Breast epithelium (tissue), 4 donors: ENCODE results near the gene CABCOCO1. TPM values are rescaled to one million over a fixed set of nuclear protein-coding genes. Genes with fewer than 3 reads are reported as not detected.

Experiments
- DNase-seq, 2 donors: peaks; one replicate each; pipeline ENCODE4 v3.0.0-alpha.2; 2019; ENCODE audit warnings: low spot score in 2 of 2
- H3K27ac ChIP-seq, 2 donors: fragments of 200-600 bp; sonication (generic) in 1 of 2; one replicate each; pipeline ENCODE4 v1.5.1; 2016 to 2019; ENCODE audit warnings: mild to moderate bottlenecking in 1 of 2
- H3K27me3 ChIP-seq, 2 donors: fragments of 200-600 bp; sonication (generic) in 1 of 2; one replicate each; pipeline versions ENCODE4 v1.5.1 to v1.6.0; 2017 to 2019; ENCODE audit warnings: control low read depth in 1 of 2, mild to moderate bottlenecking in 1 of 2
- H3K36me3 ChIP-seq: fragments of 200-600 bp; one replicate; pipeline ENCODE4 v1.5.1; 2019
- H3K4me1 ChIP-seq, 2 donors: fragments of 200-600 bp; sonication (generic); one replicate each; pipeline ENCODE4 v1.5.1; 2016 to 2019; ENCODE audit warnings: control low read depth in 1 of 2
- H3K4me3 ChIP-seq, 3 donors: fragments of 200-600 bp; sonication (generic); 1 replicate in 2 of 3; 2 replicates in 1 of 3; pipeline ENCODE4 v1.5.1; 2016 to 2019; ENCODE audit warnings: mild to moderate bottlenecking in 3 of 3, moderate library complexity in 2 of 3
- H3K9me3 ChIP-seq, 2 donors: fragments of 200-600 bp; sonication (generic) in 1 of 2; one replicate each; pipeline ENCODE4 v1.5.1; 2016 to 2019; ENCODE audit warnings: control low read depth in 1 of 2
- POLR2A ChIP-seq: fragments of 450-650 bp; IDR thresholded peaks from one replicate; pipeline ENCODE4 v1.6.1; 2016; ENCODE audit warnings: antibody characterized with exemption, mild to moderate bottlenecking, moderate library complexity
- POLR2AphosphoS5 ChIP-seq, 3 donors: sonication (generic); formaldehyde crosslinking; IDR thresholded peaks; one replicate each; pipeline ENCODE4 v1.6.1; 2017; ENCODE audit warnings: antibody characterized with exemption in 3 of 3
- intact Hi-C: fragments of 100-400 bp; cut with DNase I; formaldehyde crosslinking; loops from one replicate; pipeline ENCODE4 v1.15.1; 2023; ENCODE audit warnings: low total_unique reads
- total RNA-seq, 3 donors: library from RNA; depleted of rRNA; stranded (reverse); fragments of >200 nt; gene quantifications; one replicate each; pipeline ENCODE4 v1.1.0, GENCODE V29; 2016
- TF ChIP-seq, protein P1 (sequence below), 3 donors: fragments of 450-650 bp; IDR thresholded peaks; one replicate each; pipeline ENCODE4 v1.5.1; 2016 to 2017; ENCODE audit warnings: antibody characterized with exemption in 3 of 3, mild to moderate bottlenecking in 3 of 3, moderate library complexity in 3 of 3

Gene CABCOCO1
- total RNA-seq, 3 donors from 2014 or later, result 0.16 to 1.3 (median 1.2) TPM

DNA sequence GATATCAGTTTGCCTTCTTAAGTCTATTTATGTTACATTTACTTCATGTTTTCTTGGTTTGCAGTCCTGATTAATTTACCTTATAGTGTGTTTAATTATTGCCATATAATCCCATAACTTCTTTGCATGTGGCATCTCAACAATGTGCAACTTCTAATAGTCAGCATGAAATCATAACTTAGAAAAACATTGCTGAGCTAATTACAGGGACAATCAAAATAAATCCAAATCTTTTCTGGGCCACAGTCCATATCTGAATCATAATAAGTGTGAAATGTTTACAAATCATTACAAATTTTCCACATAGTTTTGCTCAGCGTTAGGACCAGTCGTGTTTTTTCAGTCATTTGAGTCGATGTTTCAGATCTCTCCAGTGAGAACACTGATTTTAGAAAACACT, 29.1 kb upstream of the CABCOCO1 start:
- TF ChIP-seq, protein P1, sequence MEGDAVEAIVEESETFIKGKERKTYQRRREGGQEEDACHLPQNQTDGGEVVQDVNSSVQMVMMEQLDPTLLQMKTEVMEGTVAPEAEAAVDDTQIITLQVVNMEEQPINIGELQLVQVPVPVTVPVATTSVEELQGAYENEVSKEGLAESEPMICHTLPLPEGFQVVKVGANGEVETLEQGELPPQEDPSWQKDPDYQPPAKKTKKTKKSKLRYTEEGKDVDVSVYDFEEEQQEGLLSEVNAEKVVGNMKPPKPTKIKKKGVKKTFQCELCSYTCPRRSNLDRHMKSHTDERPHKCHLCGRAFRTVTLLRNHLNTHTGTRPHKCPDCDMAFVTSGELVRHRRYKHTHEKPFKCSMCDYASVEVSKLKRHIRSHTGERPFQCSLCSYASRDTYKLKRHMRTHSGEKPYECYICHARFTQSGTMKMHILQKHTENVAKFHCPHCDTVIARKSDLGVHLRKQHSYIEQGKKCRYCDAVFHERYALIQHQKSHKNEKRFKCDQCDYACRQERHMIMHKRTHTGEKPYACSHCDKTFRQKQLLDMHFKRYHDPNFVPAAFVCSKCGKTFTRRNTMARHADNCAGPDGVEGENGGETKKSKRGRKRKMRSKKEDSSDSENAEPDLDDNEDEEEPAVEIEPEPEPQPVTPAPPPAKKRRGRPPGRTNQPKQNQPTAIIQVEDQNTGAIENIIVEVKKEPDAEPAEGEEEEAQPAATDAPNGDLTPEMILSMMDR (IDR thresholded peaks at IDR 0.05), result no peak
- no peak for TF ChIP-seq POLR2A
- no peak for TF ChIP-seq POLR2AphosphoS5 (IDR thresholded peaks at IDR 0.05)
- no peaks in the 10 kb centered on the region for H3K4me1 ChIP-seq
- no peak for DNase-seq
- H3K27ac ChIP-seq, result no peak overlapping the region
- H3K27me3 ChIP-seq, result no peaks in the 10 kb centered on the region
- no peaks in the 10 kb centered on the region for H3K9me3 ChIP-seq
- no peak overlapping the region for H3K4me3 ChIP-seq
- intact Hi-C loops, result loop anchor here (5.0 kb wide), 1 partner anchor 214 kb away; no protein-coding TSS in a partner anchor
- H3K36me3 ChIP-seq, result no peaks in the 10 kb centered on the region

DNA sequence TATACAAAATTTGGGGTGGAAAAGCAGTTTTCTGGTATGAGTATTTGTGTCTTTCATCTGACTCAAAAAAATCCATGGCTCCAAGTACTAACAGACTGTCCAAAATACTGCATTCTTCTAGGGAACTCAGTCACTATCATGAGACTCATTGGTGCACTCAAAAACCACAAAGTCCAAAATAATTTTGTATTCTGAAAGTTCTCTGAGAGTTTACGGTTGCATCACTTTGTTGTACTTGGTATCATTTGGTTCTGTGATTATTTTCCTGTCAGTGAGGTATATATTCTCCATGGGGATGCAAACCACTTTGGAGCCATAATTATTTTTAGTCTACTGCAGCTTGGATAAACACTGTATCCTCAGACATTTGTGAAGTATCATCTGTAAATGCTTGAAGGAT, 28.0 kb upstream of the CABCOCO1 start:
- Histone ChIP-seq H3K4me1 (no peaks in the 10 kb centered on the region), H3K9me3 (no peaks in the 10 kb centered on the region), H3K4me3 (no peak overlapping the region), H3K36me3 (no peaks in the 10 kb centered on the region), H3K27me3 (no peaks in the 10 kb centered on the region), H3K27ac (no peak overlapping the region)
- TF ChIP-seq, protein P1 (IDR thresholded peaks at IDR 0.05), result no peak
- TF ChIP-seq POLR2A (no peak), POLR2AphosphoS5 (IDR thresholded peaks at IDR 0.05) (no peak)
- intact Hi-C loops, result loop anchor here (5.0 kb wide), 1 partner anchor 213 kb away; no protein-coding TSS in a partner anchor
- no peak for DNase-seq

DNA sequence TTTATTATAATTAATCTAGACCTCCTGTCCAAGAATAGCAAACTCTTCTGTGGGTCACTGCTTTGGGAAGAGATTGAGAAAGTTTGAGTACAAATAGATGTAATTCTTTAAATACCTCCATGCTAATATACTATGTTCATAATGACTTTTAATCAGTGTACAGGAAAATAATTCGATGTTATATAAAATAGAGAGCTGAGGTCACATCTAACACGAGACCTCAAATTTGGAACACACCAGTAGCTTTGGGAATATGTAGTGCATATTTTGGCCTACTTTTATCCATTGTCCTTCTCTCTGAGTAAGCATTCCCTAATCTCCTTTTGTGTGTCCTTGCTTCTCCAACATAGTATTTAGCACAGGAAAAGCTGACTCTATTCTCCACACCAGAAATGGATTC, 27.3 kb upstream of the CABCOCO1 start:
- intact Hi-C loops, result no loop called here
- no peaks in the 10 kb centered on the region for H3K36me3 ChIP-seq
- no peaks in the 10 kb centered on the region for H3K27me3 ChIP-seq
- no peaks in the 10 kb centered on the region for H3K4me1 ChIP-seq
- no peaks in the 10 kb centered on the region for H3K9me3 ChIP-seq
- peak overlapping the region; percentile 26 to 41 for H3K27ac ChIP-seq
- H3K4me3 ChIP-seq, result no peak overlapping the region
- TF ChIP-seq, protein P1 (IDR thresholded peaks at IDR 0.05), result no peak
- TF ChIP-seq POLR2AphosphoS5 (IDR thresholded peaks at IDR 0.05), result no peak
- no peak for TF ChIP-seq POLR2A
- no peak for DNase-seq

DNA sequence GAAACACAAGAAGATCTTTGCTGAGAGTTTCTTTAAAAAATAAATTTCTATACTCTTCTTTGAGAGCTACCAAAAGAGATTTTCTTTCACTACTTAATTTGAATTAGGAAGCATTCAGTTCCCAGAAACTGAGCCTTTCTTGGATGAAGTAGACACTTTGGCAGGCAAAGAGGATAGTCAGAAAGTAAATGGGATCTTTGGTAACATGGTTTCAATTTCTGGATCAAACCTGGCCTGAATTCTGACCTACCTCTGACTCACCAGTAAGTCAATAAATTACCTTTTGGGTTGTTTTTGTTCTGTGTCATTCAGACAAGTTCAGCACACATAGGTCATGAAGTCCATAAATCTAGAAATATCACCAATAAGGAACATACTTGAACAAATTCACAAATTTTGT, 26.8 kb upstream of the CABCOCO1 start:
- Histone ChIP-seq H3K27me3 (no peaks in the 10 kb centered on the region), H3K9me3 (no peaks in the 10 kb centered on the region), H3K27ac (peak overlapping the region; percentile 26 to 41), H3K4me1 (no peaks in the 10 kb centered on the region), H3K4me3 (no peak overlapping the region), H3K36me3 (no peaks in the 10 kb centered on the region)
- intact Hi-C loops, result no loop called here
- no peak for DNase-seq
- TF ChIP-seq, protein P1 (IDR thresholded peaks at IDR 0.05), result no peak

DNA sequence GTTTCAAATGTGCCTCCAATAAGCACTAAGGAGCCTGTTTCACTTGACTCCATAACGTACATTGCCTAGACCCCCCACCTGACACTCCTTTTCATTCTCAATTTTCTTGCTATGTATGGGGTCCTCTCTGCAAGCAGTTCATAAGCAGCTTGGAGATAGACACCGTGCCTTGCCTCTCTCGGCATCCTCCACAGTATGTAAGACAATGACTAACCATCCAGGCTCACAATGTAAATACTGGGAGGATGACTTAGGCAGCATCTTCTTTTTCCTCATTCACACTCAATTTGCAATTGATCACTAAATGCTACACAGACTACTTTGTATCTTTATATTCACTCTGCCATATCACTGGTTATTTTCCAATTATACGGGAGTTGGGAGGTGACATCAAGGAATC, 22.8 kb upstream of the CABCOCO1 start:
- no peak for DNase-seq
- Histone ChIP-seq H3K36me3 (no peaks in the 10 kb centered on the region), H3K27me3 (no peaks in the 10 kb centered on the region), H3K4me1 (no peaks in the 10 kb centered on the region), H3K27ac (no peak overlapping the region), H3K4me3 (no peak overlapping the region), H3K9me3 (no peaks in the 10 kb centered on the region)
- TF ChIP-seq POLR2A (no peak), POLR2AphosphoS5 (IDR thresholded peaks at IDR 0.05) (no peak)
- TF ChIP-seq, protein P1 (IDR thresholded peaks at IDR 0.05), result no peak
- intact Hi-C loops, result no loop called here
